HG03378 (cell line): ENCODE results near the gene MRPL48.
"Not testable (repeated sequence)": the region's sequence is repeated elsewhere in the genome, so short reads cannot be mapped to it uniquely, and the experiment has no call there.

ENCODE experiments used
- ATAC-seq: cut with Tn5 transposase; IDR thresholded peaks from one replicate; pipeline ENCODE4 v1.9.1; 2021; ENCODE audit warnings: mild to moderate bottlenecking, moderate library complexity; ENCODE audit not compliant: unreplicated experiment

Gene MRPL48

GRCh38 chr11:73838443-73839122, 50.9 kb downstream of the MRPL48 start:
- ATAC-seq = no peak

GRCh38 chr11:73839123-73839457, 51.4 kb downstream of the MRPL48 start:
- ATAC-seq = no peak

GRCh38 chr11:73851046-73851764, 63.5 kb downstream of the MRPL48 start:
- no peak for ATAC-seq

GRCh38 chr11:73852049-73852448, 64.4 kb downstream of the MRPL48 start:
- ATAC-seq = no peak

GRCh38 chr11:73854680-73855079, 67.0 kb downstream of the MRPL48 start:
- no peak for ATAC-seq

GRCh38 chr11:73856031-73856567, 68.4 kb downstream of the MRPL48 start:
- ATAC-seq = no peak

GRCh38 chr11:73859671-73860070, 72.0 kb downstream of the MRPL48 start:
- no peak for ATAC-seq

- ATAC-seq = no peak
These were observed 72.5 kb downstream of the MRPL48 start for GRCh38 chr11:73860202-73860601.

- ATAC-seq = no peak
These were observed 75.3 kb downstream of the MRPL48 start for GRCh38 chr11:73862986-73863385.

- no peak for ATAC-seq
These were observed 78.5 kb downstream of the MRPL48 start for GRCh38 chr11:73866095-73866579.

- no peak for ATAC-seq
These were observed 78.9 kb downstream of the MRPL48 start for GRCh38 chr11:73866586-73866996.

GRCh38 chr11:73869332-73869949, 81.8 kb downstream of the MRPL48 start:
- ATAC-seq = no peak

- ATAC-seq = no peak
These were observed 82.6 kb downstream of the MRPL48 start for GRCh38 chr11:73870261-73870660.

- ATAC-seq = no peak
These were observed 85.2 kb downstream of the MRPL48 start for GRCh38 chr11:73872749-73873357.

- ATAC-seq = no peak
These were observed 87.7 kb downstream of the MRPL48 start for GRCh38 chr11:73875380-73875779.

GRCh38 chr11:73875840-73876239, 88.2 kb downstream of the MRPL48 start:
- no peak for ATAC-seq

- ATAC-seq = peak; percentile 94
These were observed 89.0 kb downstream of the MRPL48 start, which contains the start of the genes COA4 and PAAF1 for GRCh38 chr11:73876424-73877310. Gene COA4, minus strand, starts transcription at chr11:73876846. Its CDS starts 3,468 bp downstream, at chr11:73873378. Gene PAAF1, plus strand, starts transcription at chr11:73876999. Its CDS starts 23 bp downstream, at chr11:73877022.

- ATAC-seq = no peak
These were observed 91.1 kb downstream of the MRPL48 start for GRCh38 chr11:73878771-73879170.

GRCh38 chr11:73880449-73880848, 92.8 kb downstream of the MRPL48 start:
- not testable (repeated sequence) for ATAC-seq

GRCh38 chr11:73883856-73884255, 96.2 kb downstream of the MRPL48 start:
- no peak for ATAC-seq
